Measurements from ENCODE around the gene EFHC1.

Gene EFHC1

GRCh38 chr6:52518279-52518945 is 98.3 kb downstream of the EFHC1 start:
- no peak for DNase-seq (ENCODE audit: low read depth)

GRCh38 chr6:52519618-52520017 is 99.5 kb downstream of the EFHC1 start:
- DNase-seq (ENCODE audit: low read depth), result no peak

GRCh38 chr6:52522151-52522626 is 102.0 kb downstream of the EFHC1 start:
- no peak for DNase-seq (ENCODE audit: low read depth)

GRCh38 chr6:52522655-52523054 is 102.5 kb downstream of the EFHC1 start:
- DNase-seq (ENCODE audit: low read depth), result no peak

- DNase-seq (ENCODE audit: low read depth), result no peak
These were observed 103.4 kb downstream of the EFHC1 start for GRCh38 chr6:52523378-52524142.

- DNase-seq (ENCODE audit: low read depth), result no peak
These were observed 104.8 kb downstream of the EFHC1 start for GRCh38 chr6:52524918-52525317.

- no peak for DNase-seq (ENCODE audit: low read depth)
These were observed 106.5 kb downstream of the EFHC1 start for GRCh38 chr6:52526634-52527033.

- no peak for DNase-seq (ENCODE audit: low read depth)
These were observed 107.3 kb downstream of the EFHC1 start for GRCh38 chr6:52527436-52527835.

- DNase-seq (ENCODE audit: low read depth), result no peak
These were observed 109.2 kb downstream of the EFHC1 start for GRCh38 chr6:52529311-52529710.

- DNase-seq (ENCODE audit: low read depth), result no peak
These were observed 110.2 kb downstream of the EFHC1 start for GRCh38 chr6:52530351-52530750.

GRCh38 chr6:52531396-52531795 is 111.3 kb downstream of the EFHC1 start:
- no peak for DNase-seq (ENCODE audit: low read depth)

GRCh38 chr6:52531834-52532233 is 111.7 kb downstream of the EFHC1 start:
- DNase-seq (ENCODE audit: low read depth), result no peak

- DNase-seq (ENCODE audit: low read depth), result no peak
These were observed 112.3 kb downstream of the EFHC1 start for GRCh38 chr6:52532457-52532856.

- no peak for DNase-seq (ENCODE audit: low read depth)
These were observed 113.3 kb downstream of the EFHC1 start for GRCh38 chr6:52533491-52533890.

GRCh38 chr6:52534363-52534762 is 114.2 kb downstream of the EFHC1 start:
- no peak for DNase-seq (ENCODE audit: low read depth)

- DNase-seq (ENCODE audit: low read depth), result no peak
These were observed 114.8 kb downstream of the EFHC1 start for GRCh38 chr6:52534966-52535390.

- DNase-seq (ENCODE audit: low read depth), result no peak
These were observed 115.7 kb downstream of the EFHC1 start for GRCh38 chr6:52535711-52536423.

GRCh38 chr6:52536424-52536916 is 116.3 kb downstream of the EFHC1 start:
- DNase-seq (ENCODE audit: low read depth), result no peak

- no peak for DNase-seq (ENCODE audit: low read depth)
These were observed 117.0 kb downstream of the EFHC1 start for GRCh38 chr6:52537001-52537753.

- no peak for DNase-seq (ENCODE audit: low read depth)
These were observed 118.2 kb downstream of the EFHC1 start for GRCh38 chr6:52538252-52538900.

GRCh38 chr6:52538901-52539354 is 118.8 kb downstream of the EFHC1 start:
- DNase-seq (ENCODE audit: low read depth), result no peak
